ENCODE measurements around the gene SCGB2B2.

- TF ChIP-seq CTCF (IDR thresholded peaks at IDR 0.05; ENCODE audit: low read length) = no peak
- no peak for TF ChIP-seq EZH2 (IDR thresholded peaks at IDR 0.05; ENCODE audit: borderline replicate concordance, low read length)
These were observed 25.2 kb downstream of the SCGB2B2 start for GRCh38 chr19:34651747-34652146.
